ENCODE results near the gene BTBD7. TPM values are rescaled to one million over a fixed set of nuclear protein-coding genes. Genes with fewer than 3 reads are reported as not detected.

BTBD7 gene
- total RNA-seq, 1 donor from 2014 or later: 39.4 TPM

GRCh38 chr14:93316716-93317115 lies 16.1 kb downstream of the BTBD7 start:
- Histone ChIP-seq H3K4me1 (peaks cover 39% of the 10 kb centered on the region), H3K36me3 (no peaks in the 10 kb centered on the region), H3K4me3 (no peak overlapping the region), H3K9me3 (no peaks in the 10 kb centered on the region), H3K27ac (no peak overlapping the region), H3K27me3 (ENCODE audit: low read depth) (no peaks in the 10 kb centered on the region)
- ATAC-seq: no peak
- TF ChIP-seq CTCF (IDR thresholded peaks at IDR 0.05): no peak
- no peak for DNase-seq
- intact Hi-C loops (cut with DNase I): no loop called here

- no peak for TF ChIP-seq CTCF (IDR thresholded peaks at IDR 0.05)
- no peaks in the 10 kb centered on the region for H3K27me3 ChIP-seq (ENCODE audit: low read depth)
- ATAC-seq (no peak), DNase-seq (no peak)
- intact Hi-C loops (cut with DNase I): no loop called here
- no peak overlapping the region for H3K27ac ChIP-seq
- peaks cover 39% of the 10 kb centered on the region for H3K4me1 ChIP-seq
- H3K36me3 ChIP-seq: no peaks in the 10 kb centered on the region
- H3K9me3 ChIP-seq: no peaks in the 10 kb centered on the region
- H3K4me3 ChIP-seq: no peak overlapping the region
These were observed 17.3 kb downstream of the BTBD7 start for GRCh38 chr14:93315575-93315974.

GRCh38 chr14:93311082-93311481 lies 21.8 kb downstream of the BTBD7 start:
- peaks cover 11% of the 10 kb centered on the region for H3K4me1 ChIP-seq
- ATAC-seq: no peak

GRCh38 chr14:93309427-93309966 lies 23.3 kb downstream of the BTBD7 start:
- intact Hi-C loops (cut with DNase I): no loop called here
- Histone ChIP-seq H3K9me3 (no peaks in the 10 kb centered on the region), H3K4me3 (no peak overlapping the region), H3K27ac (no peak overlapping the region), H3K27me3 (ENCODE audit: low read depth) (no peaks in the 10 kb centered on the region), H3K4me1 (peaks cover 24% of the 10 kb centered on the region), H3K36me3 (no peaks in the 10 kb centered on the region)
- ATAC-seq (no peak), DNase-seq (no peak)
- TF ChIP-seq CTCF (IDR thresholded peaks at IDR 0.05): no peak

More at GRCh38 chr14:93311082-93311481, 21.8 kb downstream of the BTBD7 start:
- no peak overlapping the region for H3K27ac ChIP-seq
- H3K4me3 ChIP-seq: no peak overlapping the region
- no peaks in the 10 kb centered on the region for H3K36me3 ChIP-seq
- H3K27me3 ChIP-seq (ENCODE audit: low read depth): no peaks in the 10 kb centered on the region
- intact Hi-C loops (cut with DNase I): no loop called here
- no peak for TF ChIP-seq CTCF (IDR thresholded peaks at IDR 0.05)
- no peak for DNase-seq
- no peaks in the 10 kb centered on the region for H3K9me3 ChIP-seq

GRCh38 chr14:93308686-93309345 lies 24.0 kb downstream of the BTBD7 start:
- Histone ChIP-seq H3K27ac (no peak overlapping the region), H3K4me1 (peaks cover 28% of the 10 kb centered on the region), H3K9me3 (no peaks in the 10 kb centered on the region), H3K4me3 (no peak overlapping the region), H3K36me3 (no peaks in the 10 kb centered on the region), H3K27me3 (ENCODE audit: low read depth) (no peaks in the 10 kb centered on the region)
- no peak for DNase-seq
- no peak for ATAC-seq
- intact Hi-C loops (cut with DNase I): no loop called here
- no peak for TF ChIP-seq CTCF (IDR thresholded peaks at IDR 0.05)

All from lower lobe of right lung (tissue), 2 donors.